ENCODE results near the gene NGLY1. TPM values are rescaled to one million over a fixed set of nuclear protein-coding genes. Genes with fewer than 3 reads are reported as not detected.

Gene NGLY1
- total and polyA plus RNA-seq, 9 of the 15 experiments (the other 6 are each of a cell fraction or from before 2014, with no cell fraction given) = 52.2 to 124 (median 87.6) TPM

GRCh38 chr3:25728101-25728500 lies 55.1 kb downstream of the NGLY1 start:
- Histone ChIP-seq H3K4me3 (no peak overlapping the region), H3K9me3 (replicated peaks; ENCODE audit: control insufficient read depth, insufficient read depth, low read depth, low read length) (no peaks in the 10 kb centered on the region), H4K20me1 (replicated peaks; ENCODE audit: control insufficient read depth, insufficient read depth, low read length) (no peaks in the 10 kb centered on the region; the same call in 1 of the 2 replicates), H3K79me2 (ENCODE audit: control insufficient read depth, insufficient read depth, low read length) (no peaks in the 10 kb centered on the region), H3K4me2 (ENCODE audit: insufficient read depth, low read length) (no peak overlapping the region), H3K36me3 (ENCODE audit: control insufficient read depth, insufficient read depth, low read length) (peaks cover 87% of the 10 kb centered on the region), H3K9ac (ENCODE audit: insufficient read depth in 1 of 2, low read depth in 2 of 2, low read length in 2 of 2) (no peak overlapping the region), H3K27me3 (ENCODE audit: control insufficient read depth in 2 of 2, insufficient read depth in 2 of 2, low read length in 2 of 2) (no peaks in the 10 kb centered on the region), H2AFZ (ENCODE audit: low read depth, low read length) (no peak overlapping the region), H3K27ac (ENCODE audit: extremely low read depth, low read depth, low read length) (no peak overlapping the region), H3K4me1 (replicated peaks in 1 of 2; ENCODE audit: control insufficient read depth in 2 of 2, insufficient read depth in 2 of 2, low read length in 2 of 2) (no peaks in the 10 kb centered on the region), H3K9me1 (ENCODE audit: control insufficient read depth, insufficient read depth, low read length) (no peaks in the 10 kb centered on the region)
- FAIRE-seq = no peak
- DNase-seq (ENCODE audit: extremely low read depth in 1 of 4, low spot score in 3 of 4) = no peak
- ChIA-PET CTCF (ENCODE audit: low intra/inter-chr PET ratio) (no interaction called here), POLR2A (no interaction called here)
- BruUV-seq (replicated peaks) = no TSS peak
- no peak for ATAC-seq
- intact Hi-C loops (cut with micrococcal nuclease) (no loop called here), in situ Hi-C loops (cut with MboI) (no loop called here)
- TF ChIP-seq NBN (IDR thresholded peaks at IDR 0.05; ENCODE audit: low read depth) = no peak
- TF ChIP-seq ZNF41 (CRISPR knock-in tag; conservative IDR thresholded peaks at IDR 0.05) = no peak
- no peak for TF ChIP-seq TGIF2 (CRISPR knock-in tag; IDR thresholded peaks at IDR 0.05)
- no peak for TF ChIP-seq TAF1 (IDR thresholded peaks at IDR 0.05; ENCODE audit: control insufficient read depth, extremely low read depth, insufficient read depth, low read length, severe bottlenecking)
- TF ChIP-seq AFF1 (IDR thresholded peaks at IDR 0.05; ENCODE audit: low read depth in 1 of 2, partially characterized antibody in 2 of 2) = no peak
- no peak for TF ChIP-seq FOXK2 (conservative IDR thresholded peaks at IDR 0.05 in 1 of 2, IDR thresholded peaks at IDR 0.05 in 1 of 2; ENCODE audit: low read depth in 2 of 2)
- TF ChIP-seq, protein P1, sequence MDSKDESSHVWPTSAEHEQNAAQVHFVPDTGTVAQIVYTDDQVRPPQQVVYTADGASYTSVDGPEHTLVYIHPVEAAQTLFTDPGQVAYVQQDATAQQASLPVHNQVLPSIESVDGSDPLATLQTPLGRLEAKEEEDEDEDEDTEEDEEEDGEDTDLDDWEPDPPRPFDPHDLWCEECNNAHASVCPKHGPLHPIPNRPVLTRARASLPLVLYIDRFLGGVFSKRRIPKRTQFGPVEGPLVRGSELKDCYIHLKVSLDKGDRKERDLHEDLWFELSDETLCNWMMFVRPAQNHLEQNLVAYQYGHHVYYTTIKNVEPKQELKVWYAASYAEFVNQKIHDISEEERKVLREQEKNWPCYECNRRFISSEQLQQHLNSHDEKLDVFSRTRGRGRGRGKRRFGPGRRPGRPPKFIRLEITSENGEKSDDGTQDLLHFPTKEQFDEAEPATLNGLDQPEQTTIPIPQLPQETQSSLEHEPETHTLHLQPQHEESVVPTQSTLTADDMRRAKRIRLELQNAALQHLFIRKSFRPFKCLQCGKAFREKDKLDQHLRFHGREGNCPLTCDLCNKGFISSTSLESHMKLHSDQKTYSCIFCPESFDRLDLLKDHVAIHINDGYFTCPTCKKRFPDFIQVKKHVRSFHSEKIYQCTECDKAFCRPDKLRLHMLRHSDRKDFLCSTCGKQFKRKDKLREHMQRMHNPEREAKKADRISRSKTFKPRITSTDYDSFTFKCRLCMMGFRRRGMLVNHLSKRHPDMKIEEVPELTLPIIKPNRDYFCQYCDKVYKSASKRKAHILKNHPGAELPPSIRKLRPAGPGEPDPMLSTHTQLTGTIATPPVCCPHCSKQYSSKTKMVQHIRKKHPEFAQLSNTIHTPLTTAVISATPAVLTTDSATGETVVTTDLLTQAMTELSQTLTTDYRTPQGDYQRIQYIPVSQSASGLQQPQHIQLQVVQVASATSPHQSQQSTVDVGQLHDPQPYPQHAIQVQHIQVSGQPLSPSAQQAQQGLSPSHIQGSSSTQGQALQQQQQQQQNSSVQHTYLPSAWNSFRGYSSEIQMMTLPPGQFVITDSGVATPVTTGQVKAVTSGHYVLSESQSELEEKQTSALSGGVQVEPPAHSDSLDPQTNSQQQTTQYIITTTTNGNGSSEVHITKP (IDR thresholded peaks at IDR 0.05; ENCODE audit: partially characterized antibody) = no peak
- TF ChIP-seq CBX3 (IDR thresholded peaks at IDR 0.05; ENCODE audit: borderline replicate concordance in 1 of 2, low read length in 2 of 2) = no peak
- TF ChIP-seq ZNF232 (CRISPR knock-in tag; IDR thresholded peaks at IDR 0.05) = no peak
- no peak for TF ChIP-seq NCOA6 (IDR thresholded peaks at IDR 0.05)
- TF ChIP-seq, protein P2, sequence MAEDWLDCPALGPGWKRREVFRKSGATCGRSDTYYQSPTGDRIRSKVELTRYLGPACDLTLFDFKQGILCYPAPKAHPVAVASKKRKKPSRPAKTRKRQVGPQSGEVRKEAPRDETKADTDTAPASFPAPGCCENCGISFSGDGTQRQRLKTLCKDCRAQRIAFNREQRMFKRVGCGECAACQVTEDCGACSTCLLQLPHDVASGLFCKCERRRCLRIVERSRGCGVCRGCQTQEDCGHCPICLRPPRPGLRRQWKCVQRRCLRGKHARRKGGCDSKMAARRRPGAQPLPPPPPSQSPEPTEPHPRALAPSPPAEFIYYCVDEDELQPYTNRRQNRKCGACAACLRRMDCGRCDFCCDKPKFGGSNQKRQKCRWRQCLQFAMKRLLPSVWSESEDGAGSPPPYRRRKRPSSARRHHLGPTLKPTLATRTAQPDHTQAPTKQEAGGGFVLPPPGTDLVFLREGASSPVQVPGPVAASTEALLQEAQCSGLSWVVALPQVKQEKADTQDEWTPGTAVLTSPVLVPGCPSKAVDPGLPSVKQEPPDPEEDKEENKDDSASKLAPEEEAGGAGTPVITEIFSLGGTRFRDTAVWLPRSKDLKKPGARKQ (CRISPR knock-in tag; IDR thresholded peaks at IDR 0.05) = no peak
- TF ChIP-seq WHSC1 (IDR thresholded peaks at IDR 0.05; ENCODE audit: low read length) = no peak
- no peak for TF ChIP-seq MED1 (CRISPR knock-in tag; IDR thresholded peaks at IDR 0.05; ENCODE audit: borderline replicate concordance)
